Measurements from ENCODE around the gene OAS1.
"Not testable (repeated sequence)": the region's sequence is repeated elsewhere in the genome, so short reads cannot be mapped to it uniquely, and the experiment has no call there.

OAS1 gene

DNA sequence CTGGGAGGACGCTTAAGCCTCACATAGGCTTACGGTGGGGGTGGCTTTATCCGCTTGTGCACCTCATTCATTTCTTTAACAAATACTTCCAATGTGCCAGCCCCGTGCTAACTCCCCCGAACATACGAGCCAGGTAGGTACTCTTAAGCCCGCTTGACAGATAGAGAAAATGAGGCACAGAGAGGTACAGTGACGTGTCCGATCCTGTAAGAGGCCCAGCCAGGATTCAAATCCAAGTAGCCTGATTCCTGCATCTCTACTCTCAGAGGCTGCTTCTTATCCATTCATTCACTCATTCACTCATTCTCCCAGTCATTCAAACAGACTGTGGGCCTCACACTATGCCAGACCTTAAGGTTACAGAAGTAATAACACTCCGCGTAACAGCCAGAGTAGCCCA lies 32.0 kb downstream of the OAS1 start:
- no peak for DNase-seq

DNA sequence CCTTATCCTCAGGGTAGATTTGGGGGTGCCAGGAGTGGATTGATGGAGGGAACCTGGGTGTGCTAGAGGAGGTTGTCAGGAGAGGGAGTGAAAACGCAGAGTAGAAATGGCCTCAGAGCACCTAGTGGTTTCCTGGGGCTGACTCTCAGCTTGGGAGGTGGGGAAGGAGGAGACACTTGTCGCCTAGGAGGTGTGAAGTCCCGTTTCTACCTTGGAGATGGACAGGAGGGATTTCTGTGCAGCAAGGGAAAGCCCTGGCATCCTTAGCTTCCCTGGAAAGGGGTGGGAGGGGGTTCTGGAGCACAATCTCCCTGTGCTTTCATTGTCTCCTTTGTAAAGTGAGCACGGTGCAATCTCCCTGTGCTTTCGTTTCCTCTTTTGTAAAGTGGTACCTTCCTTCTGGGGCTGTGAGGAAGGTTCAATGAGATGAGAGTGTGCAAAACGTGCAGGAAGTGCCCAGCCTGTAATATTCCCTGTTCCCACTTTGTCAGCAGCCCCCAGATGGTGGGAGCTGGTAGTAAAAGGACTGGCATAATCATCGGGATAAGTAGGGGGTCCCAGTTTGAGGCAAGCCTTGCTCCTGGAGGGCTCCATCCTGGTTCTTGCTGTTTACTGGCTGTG lies 33.1 kb downstream of the OAS1 start:
- DNase-seq = peak; percentile 21

DNA sequence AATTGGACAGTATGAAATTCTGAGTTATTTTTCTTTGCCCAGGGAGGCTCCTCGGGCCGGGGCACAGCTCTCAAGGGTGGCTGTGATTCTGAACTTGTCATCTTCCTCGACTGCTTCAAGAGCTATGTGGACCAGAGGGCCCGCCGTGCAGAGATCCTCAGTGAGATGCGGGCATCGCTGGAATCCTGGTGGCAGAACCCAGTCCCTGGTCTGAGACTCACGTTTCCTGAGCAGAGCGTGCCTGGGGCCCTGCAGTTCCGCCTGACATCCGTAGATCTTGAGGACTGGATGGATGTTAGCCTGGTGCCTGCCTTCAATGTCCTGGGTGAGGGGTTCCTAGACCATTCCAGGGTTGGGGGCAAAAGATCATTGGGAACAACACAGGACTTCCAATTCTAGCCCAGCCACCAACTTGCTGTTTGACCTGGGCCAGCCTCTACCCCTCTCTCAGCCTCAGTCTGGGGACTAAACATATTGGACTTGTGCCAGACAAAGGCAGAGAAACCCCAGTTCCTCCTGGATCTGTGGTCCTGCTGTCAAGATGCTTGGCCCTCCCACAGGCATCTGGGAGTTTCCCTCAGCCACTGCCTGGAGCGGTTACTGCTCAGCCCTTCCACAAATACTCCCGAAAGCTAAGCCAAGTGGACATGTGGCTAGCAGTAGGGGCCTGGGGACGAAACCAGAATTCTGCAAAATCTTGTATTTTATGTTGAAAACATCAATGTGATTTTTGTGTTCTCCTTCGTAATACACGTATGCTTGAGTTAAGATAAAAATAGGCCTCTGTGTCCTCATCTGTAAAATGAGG lies 35.0 kb downstream of the OAS1 start:
- no peak for DNase-seq

DNA sequence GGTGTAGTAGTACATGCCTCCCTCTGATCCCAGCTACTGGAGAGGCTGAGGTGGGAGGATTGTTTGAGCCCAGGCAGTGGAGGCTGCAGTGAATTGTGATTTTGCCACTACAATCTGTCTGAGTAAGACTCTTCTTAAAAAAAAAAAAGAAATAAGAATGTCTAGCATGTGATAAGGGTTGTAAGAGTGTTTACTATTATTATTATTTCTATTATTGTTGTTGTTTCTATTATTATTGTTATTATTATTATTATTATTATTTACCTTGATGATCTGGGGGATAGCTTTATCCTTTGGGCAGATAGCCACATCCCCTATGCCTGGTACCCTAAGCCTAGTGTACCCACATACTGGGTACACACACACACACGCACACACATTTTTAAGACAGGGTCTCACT lies 35.8 kb downstream of the OAS1 start:
- no peak for DNase-seq

DNA sequence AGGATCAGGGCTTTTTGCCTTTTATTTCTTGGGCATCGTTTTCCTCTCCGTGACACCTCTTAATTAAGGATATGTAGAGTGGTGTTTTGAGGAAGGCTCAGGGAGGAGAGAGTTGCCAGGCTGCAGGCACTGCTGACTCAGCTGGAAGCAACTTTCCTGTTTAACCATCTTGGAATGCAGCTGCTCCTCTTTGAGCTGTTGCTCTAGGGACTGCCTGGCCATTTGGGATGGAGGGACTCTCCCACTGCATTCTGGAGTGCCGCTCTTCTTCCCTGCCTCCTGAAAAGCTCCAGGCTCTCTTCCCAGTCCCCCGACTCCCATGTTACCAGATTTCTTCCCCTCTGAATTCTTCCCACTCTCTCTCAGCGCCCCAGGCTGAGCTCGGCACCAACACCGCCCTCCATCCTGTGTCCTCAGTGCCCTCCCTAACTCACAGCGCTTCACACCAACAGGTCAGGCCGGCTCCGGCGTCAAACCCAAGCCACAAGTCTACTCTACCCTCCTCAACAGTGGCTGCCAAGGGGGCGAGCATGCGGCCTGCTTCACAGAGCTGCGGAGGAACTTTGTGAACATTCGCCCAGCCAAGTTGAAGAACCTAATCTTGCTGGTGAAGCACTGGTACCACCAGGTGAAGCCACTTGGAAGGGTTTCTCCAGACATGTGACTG lies 37.4 kb downstream of the OAS1 start:
- no peak for DNase-seq

DNA sequence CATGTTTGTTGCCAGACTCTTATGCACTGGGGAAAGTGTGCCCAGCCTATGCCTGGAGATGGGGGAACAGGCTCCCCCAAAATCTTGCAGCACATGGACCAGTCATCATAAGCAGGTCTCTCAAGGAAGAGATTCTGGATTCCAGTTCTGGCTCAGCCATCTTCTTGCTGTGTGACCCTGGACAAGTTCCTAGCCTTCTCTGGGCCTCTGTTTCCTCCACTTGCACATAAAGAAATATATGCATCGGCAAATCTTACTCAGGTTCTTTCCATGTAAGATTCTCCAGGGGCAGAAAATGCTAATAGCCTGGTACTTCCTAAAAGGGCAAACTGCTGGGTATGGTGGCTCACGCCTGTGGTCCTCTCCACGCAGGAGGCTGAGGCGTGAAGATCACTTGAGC lies 38.8 kb downstream of the OAS1 start:
- DNase-seq = no peak

DNA sequence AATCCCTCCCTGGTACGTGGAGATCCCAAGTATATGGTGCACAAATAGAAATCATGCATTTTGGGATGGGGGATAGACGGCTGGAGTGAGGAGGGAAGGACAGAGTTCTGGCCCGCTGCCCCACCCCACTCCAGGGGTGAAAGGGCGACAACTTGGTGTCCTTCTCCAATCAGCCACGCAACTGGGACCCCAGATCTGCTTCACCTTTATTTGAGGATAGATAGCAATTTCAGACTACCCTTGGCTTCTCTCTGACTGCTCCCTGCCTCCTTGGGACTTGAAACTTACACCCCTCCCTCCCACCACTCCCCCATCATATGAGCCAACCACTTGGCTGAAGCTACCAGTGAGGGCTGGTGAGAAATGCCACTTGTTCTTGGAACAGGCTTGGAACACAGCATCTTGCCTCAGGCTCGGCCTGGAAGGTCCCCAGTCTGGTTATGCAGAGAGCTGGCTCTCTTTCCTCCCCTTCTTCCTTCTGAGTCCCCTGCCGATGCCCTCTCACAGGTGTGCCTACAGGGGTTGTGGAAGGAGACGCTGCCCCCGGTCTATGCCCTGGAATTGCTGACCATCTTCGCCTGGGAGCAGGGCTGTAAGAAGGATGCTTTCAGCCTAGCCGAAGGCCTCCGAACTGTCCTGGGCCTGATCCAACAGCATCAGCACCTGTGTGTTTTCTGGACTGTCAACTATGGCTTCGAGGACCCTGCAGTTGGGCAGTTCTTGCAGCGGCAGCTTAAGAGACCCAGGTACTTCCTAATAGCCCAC lies 39.7 kb downstream of the OAS1 start:
- no peak for DNase-seq

DNA sequence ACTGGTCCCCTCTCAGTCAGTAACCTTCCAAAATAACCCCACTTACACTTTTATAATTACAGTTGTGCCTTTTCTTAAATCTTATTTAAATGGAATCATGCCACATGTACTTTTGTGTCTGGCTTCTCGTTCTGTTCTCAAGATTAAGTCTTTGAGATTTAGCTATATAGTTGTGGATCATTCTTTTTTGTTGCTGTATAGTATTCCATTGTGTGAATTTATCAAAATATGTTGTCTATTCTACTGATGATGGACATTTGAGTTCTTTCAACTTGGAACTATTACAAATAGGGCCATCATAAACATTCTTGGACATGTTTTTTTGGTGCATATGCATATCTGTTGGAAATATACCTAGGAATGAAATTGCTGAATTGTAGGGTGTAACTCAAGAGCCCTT lies 40.6 kb downstream of the OAS1 start:
- DNase-seq = no peak

DNA sequence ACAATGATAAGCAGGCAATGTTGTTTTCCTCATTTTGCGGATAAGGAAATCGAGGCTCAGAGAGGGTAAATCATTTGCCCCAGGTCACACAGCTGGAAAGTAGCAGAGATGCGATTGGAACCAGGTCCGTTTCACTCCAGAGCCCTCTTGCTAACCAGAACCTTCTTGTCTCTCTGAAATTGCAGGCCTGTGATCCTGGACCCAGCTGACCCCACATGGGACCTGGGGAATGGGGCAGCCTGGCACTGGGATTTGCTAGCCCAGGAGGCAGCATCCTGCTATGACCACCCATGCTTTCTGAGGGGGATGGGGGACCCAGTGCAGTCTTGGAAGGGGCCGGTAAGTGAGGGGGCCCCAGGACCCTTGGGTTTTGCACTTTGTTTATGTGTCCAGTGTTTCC lies 41.0 kb downstream of the OAS1 start:
- DNase-seq = no peak

DNA sequence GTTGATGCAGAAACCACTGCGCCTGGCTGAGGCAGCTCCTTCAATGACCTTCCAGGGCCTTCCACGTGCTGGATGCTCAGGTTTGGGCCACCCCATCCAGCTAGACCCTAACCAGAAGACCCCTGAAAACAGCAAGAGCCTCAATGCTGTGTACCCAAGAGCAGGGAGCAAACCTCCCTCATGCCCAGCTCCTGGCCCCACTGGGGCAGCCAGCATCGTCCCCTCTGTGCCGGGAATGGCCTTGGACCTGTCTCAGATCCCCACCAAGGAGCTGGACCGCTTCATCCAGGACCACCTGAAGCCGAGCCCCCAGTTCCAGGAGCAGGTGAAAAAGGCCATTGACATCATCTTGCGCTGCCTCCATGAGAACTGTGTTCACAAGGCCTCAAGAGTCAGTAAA lies 42.0 kb downstream of the OAS1 start:
- DNase-seq = no peak

DNA sequence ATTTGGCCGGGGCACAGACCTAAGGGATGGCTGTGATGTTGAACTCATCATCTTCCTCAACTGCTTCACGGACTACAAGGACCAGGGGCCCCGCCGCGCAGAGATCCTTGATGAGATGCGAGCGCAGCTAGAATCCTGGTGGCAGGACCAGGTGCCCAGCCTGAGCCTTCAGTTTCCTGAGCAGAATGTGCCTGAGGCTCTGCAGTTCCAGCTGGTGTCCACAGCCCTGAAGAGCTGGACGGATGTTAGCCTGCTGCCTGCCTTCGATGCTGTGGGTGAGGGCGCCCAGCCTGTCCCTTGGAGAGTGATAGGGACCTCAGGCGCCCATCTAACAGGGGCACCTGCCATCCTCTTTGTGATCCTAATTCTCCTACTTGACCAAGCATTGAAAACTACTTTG lies 43.9 kb downstream of the OAS1 start:
- no peak for DNase-seq

DNA sequence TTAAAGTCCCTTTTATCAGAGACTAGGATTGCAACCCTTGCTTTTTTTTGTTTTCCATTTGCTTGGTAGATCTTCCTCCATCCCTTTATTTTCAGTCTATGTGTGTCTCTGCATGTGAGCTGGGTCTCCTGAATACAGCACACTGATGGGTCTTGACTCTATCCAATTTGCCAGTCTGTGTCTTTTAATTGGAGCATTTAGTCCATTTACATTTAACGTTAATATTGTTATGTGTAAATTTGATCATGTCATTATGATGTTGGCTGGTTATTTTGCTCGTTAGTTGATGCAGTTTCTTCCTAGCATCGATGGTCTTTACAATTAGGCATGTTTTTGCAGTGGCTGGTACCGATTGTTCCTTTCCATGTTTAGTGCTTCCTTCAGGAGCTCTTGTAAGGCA lies 50.4 kb downstream of the OAS1 start:
- not testable (repeated sequence) for DNase-seq

DNA sequence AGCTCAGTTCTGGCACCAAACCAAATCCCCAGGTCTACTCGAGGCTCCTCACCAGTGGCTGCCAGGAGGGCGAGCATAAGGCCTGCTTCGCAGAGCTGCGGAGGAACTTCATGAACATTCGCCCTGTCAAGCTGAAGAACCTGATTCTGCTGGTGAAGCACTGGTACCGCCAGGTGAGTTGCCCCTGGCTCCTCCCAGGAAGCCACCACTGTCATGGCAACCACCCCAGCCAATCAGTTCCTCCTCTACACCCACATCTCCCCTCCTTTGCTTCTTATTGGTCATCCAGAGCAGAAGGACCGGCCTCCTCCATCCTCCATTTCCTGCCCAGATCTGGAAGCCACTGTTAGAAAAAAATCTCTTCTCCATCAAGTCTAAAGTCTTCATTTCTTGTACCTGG lies 54.3 kb downstream of the OAS1 start:
- no peak for DNase-seq

DNA sequence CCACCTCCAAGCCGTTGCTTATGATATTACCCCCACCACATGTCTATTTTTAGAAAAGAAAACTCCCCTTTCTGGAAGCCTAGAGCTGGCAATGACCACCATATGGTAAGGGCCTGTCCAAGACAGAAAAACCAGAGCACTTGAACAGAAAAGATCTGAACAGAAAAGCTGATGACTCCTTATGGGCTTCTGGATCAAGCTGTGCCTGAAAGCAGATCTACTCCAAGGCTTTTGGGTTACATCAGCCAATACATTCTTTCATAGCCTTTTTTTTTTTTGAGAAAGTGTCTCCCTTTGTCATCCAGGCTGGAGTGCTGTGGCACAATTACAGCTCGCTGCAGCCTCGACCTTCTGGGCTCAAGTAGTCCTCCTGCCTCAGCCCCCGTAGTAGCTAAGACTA lies 54.8 kb downstream of the OAS1 start:
- DNase-seq = no peak

DNA sequence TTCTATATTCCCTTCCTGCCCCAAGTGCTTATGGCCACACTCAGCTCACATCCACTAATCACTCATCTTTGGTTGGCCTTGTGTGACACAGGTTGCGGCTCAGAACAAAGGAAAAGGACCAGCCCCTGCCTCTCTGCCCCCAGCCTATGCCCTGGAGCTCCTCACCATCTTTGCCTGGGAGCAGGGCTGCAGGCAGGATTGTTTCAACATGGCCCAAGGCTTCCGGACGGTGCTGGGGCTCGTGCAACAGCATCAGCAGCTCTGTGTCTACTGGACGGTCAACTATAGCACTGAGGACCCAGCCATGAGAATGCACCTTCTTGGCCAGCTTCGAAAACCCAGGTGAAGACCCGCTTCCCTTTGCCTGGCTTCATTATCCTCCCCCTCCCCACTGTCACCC lies 55.8 kb downstream of the OAS1 start:
- DNase-seq = no peak

DNA sequence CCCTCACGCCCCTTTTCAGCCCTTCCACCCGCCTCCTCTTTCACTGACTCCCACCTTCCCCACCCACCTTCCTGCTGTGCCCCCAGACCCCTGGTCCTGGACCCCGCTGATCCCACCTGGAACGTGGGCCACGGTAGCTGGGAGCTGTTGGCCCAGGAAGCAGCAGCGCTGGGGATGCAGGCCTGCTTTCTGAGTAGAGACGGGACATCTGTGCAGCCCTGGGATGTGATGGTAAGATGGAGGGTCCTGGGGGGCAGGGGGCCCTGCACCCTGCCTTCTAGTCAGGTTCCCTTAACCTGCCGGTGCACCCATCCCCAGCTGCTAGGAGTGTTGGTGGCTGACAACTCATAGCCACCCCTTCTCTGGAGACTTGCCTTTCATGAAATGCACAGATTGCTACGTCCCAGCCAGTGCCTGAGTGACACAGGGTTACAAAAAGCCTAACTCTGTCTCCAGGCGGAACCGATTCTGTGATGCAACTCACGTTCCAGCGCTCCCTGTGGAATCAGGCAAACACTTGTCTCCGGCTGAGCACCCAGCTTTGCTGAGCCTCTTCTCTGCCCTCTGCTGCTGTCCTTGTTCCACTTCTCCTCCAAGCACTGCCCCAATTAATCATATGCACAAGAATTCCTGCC lies 56.6 kb downstream of the OAS1 start:
- DNase-seq = no peak

DNA sequence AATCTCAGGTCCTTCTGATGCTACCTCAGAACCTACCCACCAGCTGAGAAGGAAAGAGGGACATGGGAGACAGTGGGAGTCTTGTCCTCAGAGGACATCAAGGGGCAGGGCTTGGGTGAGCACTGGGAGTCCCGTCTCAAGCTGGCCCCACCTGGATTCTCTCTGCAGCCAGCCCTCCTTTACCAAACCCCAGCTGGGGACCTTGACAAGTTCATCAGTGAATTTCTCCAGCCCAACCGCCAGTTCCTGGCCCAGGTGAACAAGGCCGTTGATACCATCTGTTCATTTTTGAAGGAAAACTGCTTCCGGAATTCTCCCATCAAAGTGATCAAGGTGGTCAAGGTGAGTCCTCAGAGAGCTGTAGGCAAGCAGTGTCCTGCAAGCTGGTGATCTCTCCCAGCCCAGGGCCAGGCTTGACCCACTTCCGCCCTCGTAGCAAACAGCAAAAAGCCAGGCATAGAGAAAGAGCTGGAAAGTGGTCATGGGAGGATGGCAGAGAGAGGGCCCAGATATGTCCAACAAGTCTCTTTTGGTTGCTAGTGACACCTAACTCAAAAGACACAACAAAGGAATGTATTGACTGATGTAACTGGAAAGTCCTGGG lies 57.4 kb downstream of the OAS1 start:
- no peak for DNase-seq

DNA sequence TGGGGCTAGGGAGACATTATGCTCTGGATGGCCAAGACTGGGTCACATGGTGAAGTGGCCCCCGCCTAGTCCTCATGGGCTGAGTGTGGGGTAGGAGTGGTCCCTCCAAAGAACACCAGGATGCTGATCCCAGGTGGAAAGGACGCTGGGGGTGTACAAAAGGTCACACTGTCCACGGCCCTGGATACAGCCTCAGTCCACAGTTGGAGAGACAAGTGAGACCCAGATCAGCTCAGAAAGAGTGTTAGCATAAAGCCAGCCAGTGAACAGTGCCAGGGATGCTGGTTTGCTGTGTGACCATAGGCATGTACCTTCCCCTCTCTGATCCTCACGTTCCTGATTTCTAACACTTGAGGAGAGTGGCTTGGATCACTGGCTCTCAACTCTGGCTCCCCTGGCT lies 58.2 kb downstream of the OAS1 start:
- no peak for DNase-seq

DNA sequence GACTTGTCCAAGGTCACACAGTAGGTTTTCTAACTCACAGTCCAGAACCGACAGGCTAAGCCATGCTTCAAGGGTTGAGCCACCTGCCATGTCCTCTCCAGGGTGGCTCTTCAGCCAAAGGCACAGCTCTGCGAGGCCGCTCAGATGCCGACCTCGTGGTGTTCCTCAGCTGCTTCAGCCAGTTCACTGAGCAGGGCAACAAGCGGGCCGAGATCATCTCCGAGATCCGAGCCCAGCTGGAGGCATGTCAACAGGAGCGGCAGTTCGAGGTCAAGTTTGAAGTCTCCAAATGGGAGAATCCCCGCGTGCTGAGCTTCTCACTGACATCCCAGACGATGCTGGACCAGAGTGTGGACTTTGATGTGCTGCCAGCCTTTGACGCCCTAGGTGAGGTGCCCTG lies 58.9 kb downstream of the OAS1 start:
- no peak for DNase-seq

DNA sequence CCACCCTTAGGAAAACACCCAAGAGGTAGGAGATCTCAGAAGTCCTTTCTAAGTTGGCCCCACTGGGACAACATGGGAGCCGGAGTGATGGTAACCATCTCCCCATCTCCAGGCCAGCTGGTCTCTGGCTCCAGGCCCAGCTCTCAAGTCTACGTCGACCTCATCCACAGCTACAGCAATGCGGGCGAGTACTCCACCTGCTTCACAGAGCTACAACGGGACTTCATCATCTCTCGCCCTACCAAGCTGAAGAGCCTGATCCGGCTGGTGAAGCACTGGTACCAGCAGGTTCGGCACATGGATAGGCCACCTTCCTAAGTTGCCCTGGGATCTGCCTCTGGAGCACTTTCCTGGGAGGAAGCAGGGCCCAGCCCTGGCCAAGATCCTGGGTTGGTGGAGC lies 60.5 kb downstream of the OAS1 start:
- DNase-seq = no peak

DNA sequence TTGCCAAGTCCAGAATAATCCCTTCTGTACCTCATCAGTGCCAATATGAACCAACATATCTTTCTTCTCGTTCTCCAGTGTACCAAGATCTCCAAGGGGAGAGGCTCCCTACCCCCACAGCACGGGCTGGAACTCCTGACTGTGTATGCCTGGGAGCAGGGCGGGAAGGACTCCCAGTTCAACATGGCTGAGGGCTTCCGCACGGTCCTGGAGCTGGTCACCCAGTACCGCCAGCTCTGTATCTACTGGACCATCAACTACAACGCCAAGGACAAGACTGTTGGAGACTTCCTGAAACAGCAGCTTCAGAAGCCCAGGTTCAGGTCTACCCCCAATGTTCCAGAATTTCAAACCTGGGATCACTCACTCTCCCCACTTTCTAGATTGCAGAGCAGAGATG lies 61.1 kb downstream of the OAS1 start:
- no peak for DNase-seq
